A549 (cell line): ENCODE data around the gene ALKBH6.

ENCODE experiments used
- CBX2 ChIP-seq: fragments of 200-600 bp; sonication (generic); IDR thresholded peaks from 2 replicates; pipeline ENCODE4 v1.6.1; 2016; ENCODE audit warnings: low read depth, mild to moderate bottlenecking, borderline replicate concordance
- CEBPB ChIP-seq, 2 experiments: fragments of >200 bp in 1 of 2; sonication (Bioruptor Twin) in 1 of 2; formaldehyde crosslinking in 1 of 2; IDR thresholded peaks; 2 replicates each; pipeline ENCODE4 v1.6.1; 2012 to 2016
- CTCF ChIP-seq: fragments of >200 bp; sonication (Bioruptor Twin); formaldehyde crosslinking; IDR thresholded peaks from 3 replicates; pipeline ENCODE4 v1.5.1; 2016
- E2F6 ChIP-seq: IDR thresholded peaks from 2 replicates; pipeline ENCODE4 v1.6.1; 2012; ENCODE audit warnings: low read depth, borderline replicate concordance
- EP300 ChIP-seq, 2 experiments: fragments of >200 bp; sonication (Bioruptor Twin); formaldehyde crosslinking; IDR thresholded peaks; 2 replicates in 1 of 2; 3 replicates in 1 of 2; pipeline ENCODE4 v1.6.1; 2016 to 2017
- MAZ ChIP-seq: fragments of 150-350 bp; IDR thresholded peaks from 2 replicates; pipeline ENCODE4 v1.6.1; 2014; ENCODE audit warnings: antibody characterized with exemption, low read depth, low read length, borderline replicate concordance
- POLR2AphosphoS2 ChIP-seq: conservative IDR thresholded peaks from 2 replicates; pipeline ENCODE4 v1.6.1; 2012; ENCODE audit warnings: low read length, improper control_type of control experiment, inconsistent platforms
- RCOR1 ChIP-seq: fragments of 150-350 bp; IDR thresholded peaks from 2 replicates; pipeline ENCODE4 v1.6.1; 2014; ENCODE audit warnings: antibody characterized with exemption, low read length, low read depth
- TFCP2L1 ChIP-seq: fragments of 250-450 bp; sonication (Bioruptor Pico); IDR thresholded peaks from 2 replicates; pipeline ENCODE4 v1.5.0; 2021; ENCODE audit warnings: mild to moderate bottlenecking

DNA sequence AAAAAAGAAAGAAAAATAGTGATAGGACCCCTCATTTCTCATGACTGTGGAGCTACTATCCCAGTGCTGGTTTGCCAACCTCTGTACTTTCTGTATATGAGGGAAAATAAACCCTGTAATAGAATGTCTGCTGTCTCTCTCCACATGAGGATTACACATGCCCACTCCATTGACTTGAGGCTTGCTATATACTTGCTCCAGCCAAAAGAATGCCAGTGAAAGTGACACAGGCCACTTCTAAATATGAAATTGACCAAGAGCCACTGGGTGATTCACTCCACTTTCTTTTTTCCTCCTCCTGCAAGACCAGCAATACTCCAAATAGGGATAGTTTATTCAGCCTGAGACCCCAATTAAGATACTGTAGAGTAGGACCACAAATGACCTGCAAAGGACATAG lies 33.8 kb upstream of the ALKBH6 start:
- TF ChIP-seq CTCF (no peak), POLR2AphosphoS2 (no peak), E2F6 (no peak), RCOR1 (no peak), MAZ (no peak), CEBPB (IDR thresholded peaks at IDR 0.05) (no peak), CBX2 (no peak), TFCP2L1 (CRISPR knock-in tag) (no peak), EP300 (IDR thresholded peaks at IDR 0.05) (no peak)
